Body of pancreas (tissue), 4 donors: Measurements from ENCODE around the gene SLC5A9.

Experiments
- POLR2A ChIP-seq, 3 donors: fragments of 450-650 bp; IDR thresholded peaks; one replicate each; pipeline ENCODE4 v1.6.1; 2016; ENCODE audit warnings: antibody characterized with exemption in 3 of 3, mild to moderate bottlenecking in 2 of 3
- TF ChIP-seq, protein P1 (sequence below), 7 experiments: fragments of 450-650 bp in 4 of 7; fragments of 200-600 bp in 3 of 7; sonication (generic) in 3 of 7; IDR thresholded peaks; one replicate each; pipeline ENCODE4 v1.5.1; 2016 to 2019; ENCODE audit warnings: antibody characterized with exemption in 7 of 7

DNA sequence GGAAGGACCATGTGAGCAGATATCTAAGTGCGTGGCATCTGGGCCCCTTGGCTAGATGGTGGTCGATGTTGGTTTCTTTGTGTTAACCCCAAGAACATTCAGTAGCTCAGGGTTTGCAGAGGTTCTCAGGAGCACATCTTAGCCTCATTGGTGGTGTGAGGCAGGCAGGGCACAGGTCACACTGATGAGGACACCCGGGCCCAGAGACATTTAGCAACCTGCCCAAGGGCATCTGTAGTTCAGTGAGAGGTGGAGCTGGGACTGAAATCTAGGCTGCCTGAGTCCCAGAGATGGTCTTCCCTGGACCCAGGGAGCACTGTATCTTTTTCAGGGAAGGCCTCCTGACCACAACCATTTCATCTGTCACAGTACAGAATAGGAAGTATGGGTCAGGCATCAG is 859 bp upstream of the SLC5A9 start:
- TF ChIP-seq, protein P1, sequence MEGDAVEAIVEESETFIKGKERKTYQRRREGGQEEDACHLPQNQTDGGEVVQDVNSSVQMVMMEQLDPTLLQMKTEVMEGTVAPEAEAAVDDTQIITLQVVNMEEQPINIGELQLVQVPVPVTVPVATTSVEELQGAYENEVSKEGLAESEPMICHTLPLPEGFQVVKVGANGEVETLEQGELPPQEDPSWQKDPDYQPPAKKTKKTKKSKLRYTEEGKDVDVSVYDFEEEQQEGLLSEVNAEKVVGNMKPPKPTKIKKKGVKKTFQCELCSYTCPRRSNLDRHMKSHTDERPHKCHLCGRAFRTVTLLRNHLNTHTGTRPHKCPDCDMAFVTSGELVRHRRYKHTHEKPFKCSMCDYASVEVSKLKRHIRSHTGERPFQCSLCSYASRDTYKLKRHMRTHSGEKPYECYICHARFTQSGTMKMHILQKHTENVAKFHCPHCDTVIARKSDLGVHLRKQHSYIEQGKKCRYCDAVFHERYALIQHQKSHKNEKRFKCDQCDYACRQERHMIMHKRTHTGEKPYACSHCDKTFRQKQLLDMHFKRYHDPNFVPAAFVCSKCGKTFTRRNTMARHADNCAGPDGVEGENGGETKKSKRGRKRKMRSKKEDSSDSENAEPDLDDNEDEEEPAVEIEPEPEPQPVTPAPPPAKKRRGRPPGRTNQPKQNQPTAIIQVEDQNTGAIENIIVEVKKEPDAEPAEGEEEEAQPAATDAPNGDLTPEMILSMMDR (IDR thresholded peaks at IDR 0.05), result no peak
- TF ChIP-seq POLR2A (IDR thresholded peaks at IDR 0.05), result no peak
